Measurements from ENCODE around the gene CLIC2. TPM values are rescaled to one million over a fixed set of nuclear protein-coding genes. Genes with fewer than 3 reads are reported as not detected.

The CLIC2 gene
- total RNA-seq, 2 experiments from 2014 or later: 0.18 to 0.49 TPM

Other genes starting within 250 kb of the CLIC2 start
- gene VBP1, start 118.2 kb downstream of the CLIC2 start, total RNA-seq: 10 to 100 TPM; 82.9 to 86.8 TPM
- gene RAB39B, start 70.1 kb downstream of the CLIC2 start, total RNA-seq: 10 to 100 TPM; 13.1 to 13.2 TPM
- not detected for gene F8A2, start 47.5 kb upstream of the CLIC2 start, total RNA-seq
- gene F8A3, start 124.0 kb upstream of the CLIC2 start, total RNA-seq: 1 to 10 TPM; 8.2 to 8.8 TPM